K562 (cell line): ENCODE results near the gene REEP3. TPM values are rescaled to one million over a fixed set of nuclear protein-coding genes. Genes with fewer than 3 reads are reported as not detected.
A peak's percentile ranks its signal among the peaks of the same experiment; 100 is the strongest.

ENCODE experiments used
- COPS2 ChIP-seq: fragments of 450-650 bp; conservative IDR thresholded peaks from 2 replicates; pipeline ENCODE4 v1.6.1; 2016; ENCODE audit warnings: mild to moderate bottlenecking, moderate library complexity
- CREB1 ChIP-seq, 2 experiments: sonication (generic) in 1 of 2; formaldehyde crosslinking in 1 of 2; IDR thresholded peaks; 2 replicates each; pipeline versions ENCODE4 v1.6.1 to v1.8.0; 2012 to 2022; ENCODE audit warnings: inconsistent platforms in 1 of 2, mild to moderate bottlenecking in 1 of 2, missing genetic modification reagents in 1 of 2, moderate library complexity in 1 of 2
- ELF2 ChIP-seq: fragments of 250-450 bp; sonication (Bioruptor Pico); IDR thresholded peaks from 2 replicates; pipeline ENCODE4 v1.5.0; 2021; ENCODE audit warnings: mild to moderate bottlenecking
- ETV1 ChIP-seq: fragments of 450-650 bp; conservative IDR thresholded peaks from 2 replicates; pipeline ENCODE4 v1.6.1; 2016; ENCODE audit warnings: missing genetic modification characterization, control low read depth, low read depth, missing compliant biosample characterization
- KLF10 ChIP-seq: fragments of 250-450 bp; sonication (Bioruptor Pico); IDR thresholded peaks from 2 replicates; pipeline ENCODE4 v1.6.1; 2021; ENCODE audit warnings: matching md5 sums
- MECOM ChIP-seq: fragments of 250-450 bp; sonication (Bioruptor Pico); IDR thresholded peaks from 2 replicates; pipeline ENCODE4 v1.8.0; 2022; ENCODE audit warnings: inconsistent platforms
- MTA1 ChIP-seq: fragments of 450-650 bp; IDR thresholded peaks from 2 replicates; pipeline ENCODE4 v1.6.1; 2017; ENCODE audit warnings: borderline replicate concordance
- MXD1 ChIP-seq: fragments of 250-450 bp; sonication (Bioruptor Pico); IDR thresholded peaks from 2 replicates; pipeline ENCODE4 v1.8.0; 2021; ENCODE audit warnings: borderline replicate concordance, mild to moderate bottlenecking, moderate library complexity; ENCODE audit not compliant: poor library complexity, severe bottlenecking
- PHF8 ChIP-seq: fragments of 200-600 bp; sonication (generic); IDR thresholded peaks from 2 replicates; pipeline ENCODE4 v1.6.1; 2012; ENCODE audit warnings: mixed run types, mild to moderate bottlenecking, inconsistent platforms, low read length, moderate library complexity, borderline replicate concordance
- POLR2AphosphoS5 ChIP-seq: IDR thresholded peaks from 2 replicates; pipeline ENCODE4 v1.6.1; 2011; ENCODE audit warnings: mild to moderate bottlenecking, low read depth, low read length, moderate library complexity; ENCODE audit not compliant: control insufficient read depth, insufficient read depth
- RBBP5 ChIP-seq: fragments of 200-600 bp; sonication (generic); IDR thresholded peaks from 2 replicates; pipeline ENCODE4 v1.6.1; 2012; ENCODE audit warnings: borderline replicate concordance, mild to moderate bottlenecking, low read length, control low read depth, inconsistent platforms; ENCODE audit not compliant: insufficient read depth, poor library complexity, severe bottlenecking
- RCOR1 ChIP-seq, 2 experiments: IDR thresholded peaks; 2 replicates each; pipeline ENCODE4 v1.6.1; 2012; ENCODE audit warnings: low read depth in 2 of 2, low read length in 2 of 2, borderline replicate concordance in 1 of 2, improper control_type of control experiment in 1 of 2
- SIX5 ChIP-seq, 2 experiments: IDR thresholded peaks; 2 replicates each; pipeline ENCODE4 v1.6.1; 2011; ENCODE audit warnings: low read length in 2 of 2, borderline replicate concordance in 1 of 2, low read depth in 1 of 2, mild to moderate bottlenecking in 1 of 2, moderate library complexity in 1 of 2; ENCODE audit not compliant: insufficient read depth in 1 of 2
- SOX6 ChIP-seq: fragments of 450-650 bp; IDR thresholded peaks from 2 replicates; pipeline ENCODE4 v1.6.1; 2014; ENCODE audit warnings: mild to moderate bottlenecking
- ZFPM2 ChIP-seq: fragments of 250-450 bp; sonication (Bioruptor Pico); IDR thresholded peaks from 2 replicates; pipeline ENCODE4 v1.5.1; 2022; ENCODE audit warnings: mild to moderate bottlenecking
- ZNF316 ChIP-seq: fragments of 450-650 bp; IDR thresholded peaks from 2 replicates; pipeline ENCODE4 v1.6.1; 2016
- ZNF407 ChIP-seq: fragments of 450-650 bp; IDR thresholded peaks from 2 replicates; pipeline ENCODE4 v1.6.1; 2016; ENCODE audit warnings: low read depth
- ZNF717 ChIP-seq: fragments of 250-450 bp; sonication (Bioruptor Pico); IDR thresholded peaks from 2 replicates; pipeline ENCODE4 v1.5.0; 2021
- ZNF785 ChIP-seq: fragments of 250-450 bp; sonication (Bioruptor Pico); IDR thresholded peaks from 2 replicates; pipeline ENCODE4 v1.4.0; 2020; ENCODE audit warnings: mild to moderate bottlenecking
- polyA plus RNA-seq, 8 experiments: library from polyadenylated mRNA; depleted of rRNA in 4 of 8; stranded (reverse) in 5 of 8; unstranded in 3 of 8; fragments of >200 nt; fragmentation: Nextera tagmentation in 2 of 8; fragmentation: Illumina TruSeq in 1 of 8; extraction: Ambion mirVana in 2 of 8; extraction: Trizol in 1 of 8; gene quantifications; 2 replicates each; pipeline versions ENCODE4 v1.2.1 to v1.2.3, GENCODE V29; 2011 to 2014; ENCODE audit warnings: inconsistent platforms in 1 of 8, missing spikeins in 1 of 8
- total RNA-seq, 7 experiments: library from RNA; depleted of rRNA in 6 of 7; stranded (reverse); fragments of >200 nt in 6 of 7; fragmentation: Illumina TruSeq in 2 of 7; extraction: Trizol in 2 of 7; gene quantifications; 2 replicates each; pipeline versions ENCODE4 v1.2.1 to v1.2.3, GENCODE V29; 2011 to 2021; ENCODE audit warnings: low replicate concordance in 1 of 7

Gene REEP3
- total and polyA plus RNA-seq, 9 of the 15 experiments (the other 6 are each of a cell fraction or from before 2014, with no cell fraction given), result 3.4 to 13.4 (median 9.2) TPM

GRCh38 chr10:63520500-63521415 is at the start of gene REEP3 (continued):
- TF ChIP-seq SOX6 (no peak), RCOR1 (IDR thresholded peaks at IDR 0.05; ENCODE audit: borderline replicate concordance in 1 of 2, low read depth in 2 of 2, low read length in 2 of 2) (0 out of 4 replicates have a peak, but pooled peaks of 1 of the 2 experiments have one; percentile 20), ZNF717 (CRISPR knock-in tag) (no peak), ZNF785 (CRISPR knock-in tag) (no peak), ELF2 (CRISPR knock-in tag) (no peak), MTA1 (no peak), MECOM (CRISPR knock-in tag) (0 out of 2 replicates have a peak, but pooled peaks have one; percentile 40), ZFPM2 (no peak), COPS2 (no peak), MXD1 (CRISPR knock-in tag) (no peak), KLF10 (CRISPR knock-in tag) (no peak), RBBP5 (no peak), CREB1 (IDR thresholded peaks at IDR 0.05) (peak; percentile 25; the same call in 1 of the 2 replicates), CREB1 (CRISPR knock-in tag; IDR thresholded peaks at IDR 0.05) (0 out of 2 replicates have a peak, but pooled peaks have one; percentile 14), ZNF407 (no peak), ETV1 (tag) (peak; percentile 89), SIX5 (IDR thresholded peaks at IDR 0.05; ENCODE audit: borderline replicate concordance in 1 of 2, insufficient read depth in 1 of 2, low read depth in 1 of 2, low read length in 2 of 2) (no peak), PHF8 (peak; percentile 29; the same call in 1 of the 2 replicates), POLR2AphosphoS5 (no peak), ZNF316 (no peak)
